ENCODE data around the gene CDH16.
"Not testable (repeated sequence)": the region's sequence is repeated elsewhere in the genome, so short reads cannot be mapped to it uniquely, and the experiment has no call there.

The CDH16 gene

GRCh38 chr16:66871840-66872239, 46.8 kb downstream of the CDH16 start:
- Mint-ChIP-seq H3K36me3 (no peaks in the 10 kb centered on the region), H3K27ac (no peak overlapping the region)

GRCh38 chr16:66871363-66871762, 47.3 kb downstream of the CDH16 start:
- Mint-ChIP-seq H3K4me1 (peaks cover 24% of the 10 kb centered on the region), H3K27me3 (peaks cover 12% of the 10 kb centered on the region)
- not testable (repeated sequence) for H3K36me3 Mint-ChIP-seq, H3K4me3 Mint-ChIP-seq, H3K27ac Mint-ChIP-seq, ATAC-seq, H3K9me3 Mint-ChIP-seq

More at GRCh38 chr16:66871840-66872239, 46.8 kb downstream of the CDH16 start:
- Mint-ChIP-seq H3K4me3 (no peak overlapping the region), H3K27me3 (peaks cover 12% of the 10 kb centered on the region), H3K9me3 (peaks cover 2% of the 10 kb centered on the region), H3K4me1 (peaks cover 24% of the 10 kb centered on the region)
- no peak for ATAC-seq

- no peaks in the 10 kb centered on the region for H3K36me3 Mint-ChIP-seq
- H3K27ac Mint-ChIP-seq: no peak overlapping the region
- H3K4me3 Mint-ChIP-seq: no peak overlapping the region
- peaks cover 24% of the 10 kb centered on the region for H3K4me1 Mint-ChIP-seq
- peaks cover 2% of the 10 kb centered on the region for H3K9me3 Mint-ChIP-seq
- no peak for ATAC-seq
- peaks cover 12% of the 10 kb centered on the region for H3K27me3 Mint-ChIP-seq
Measured at GRCh38 chr16:66869424-66869823, 49.3 kb downstream of the CDH16 start.

- Mint-ChIP-seq H3K9me3 (no peaks in the 10 kb centered on the region), H3K4me3 (no peak overlapping the region), H3K36me3 (no peaks in the 10 kb centered on the region), H3K27ac (no peak overlapping the region), H3K4me1 (peaks cover 7% of the 10 kb centered on the region), H3K27me3 (peaks cover 21% of the 10 kb centered on the region)
- no peak for ATAC-seq
Measured at GRCh38 chr16:66863707-66864106, 55.0 kb downstream of the CDH16 start.

DNA sequence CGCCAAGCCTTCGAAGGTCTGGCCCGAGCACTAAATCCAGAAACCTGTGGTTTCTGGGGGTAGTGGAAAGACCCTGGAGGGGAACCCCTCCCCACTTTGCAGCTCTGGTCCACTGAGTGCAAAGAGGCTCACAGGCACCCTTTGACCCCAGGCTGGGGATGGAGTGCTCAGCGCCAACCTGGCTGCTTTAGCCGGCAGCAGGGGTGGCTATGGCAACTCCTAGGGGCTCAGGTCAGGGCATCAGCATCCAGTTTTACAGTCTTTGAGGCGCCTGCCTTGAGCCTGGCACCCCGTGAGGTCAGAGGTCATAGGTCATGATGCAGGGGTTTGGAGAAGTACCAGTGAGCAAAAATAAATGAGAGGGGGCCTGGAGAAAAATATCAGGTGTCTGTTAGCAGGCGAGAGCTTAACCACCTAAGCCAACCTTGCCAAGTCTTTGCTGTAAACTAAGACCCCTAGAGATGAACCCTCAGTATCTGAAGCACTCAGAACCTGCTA, 56.6 kb downstream of the CDH16 start:
- Mint-ChIP-seq H3K4me1 (peaks cover 4% of the 10 kb centered on the region), H3K27me3 (peaks cover 9% of the 10 kb centered on the region), H3K9me3 (no peaks in the 10 kb centered on the region), H3K36me3 (no peaks in the 10 kb centered on the region), H3K27ac (no peak overlapping the region), H3K4me3 (no peak overlapping the region)
- no peak for ATAC-seq

GRCh38 chr16:66859397-66860068, 59.2 kb downstream of the CDH16 start:
- Mint-ChIP-seq H3K4me1 (peaks cover 6% of the 10 kb centered on the region), H3K9me3 (no peaks in the 10 kb centered on the region), H3K36me3 (no peaks in the 10 kb centered on the region), H3K4me3 (no peak overlapping the region), H3K27me3 (peaks cover 9% of the 10 kb centered on the region), H3K27ac (no peak overlapping the region)
- ATAC-seq: no peak

DNA sequence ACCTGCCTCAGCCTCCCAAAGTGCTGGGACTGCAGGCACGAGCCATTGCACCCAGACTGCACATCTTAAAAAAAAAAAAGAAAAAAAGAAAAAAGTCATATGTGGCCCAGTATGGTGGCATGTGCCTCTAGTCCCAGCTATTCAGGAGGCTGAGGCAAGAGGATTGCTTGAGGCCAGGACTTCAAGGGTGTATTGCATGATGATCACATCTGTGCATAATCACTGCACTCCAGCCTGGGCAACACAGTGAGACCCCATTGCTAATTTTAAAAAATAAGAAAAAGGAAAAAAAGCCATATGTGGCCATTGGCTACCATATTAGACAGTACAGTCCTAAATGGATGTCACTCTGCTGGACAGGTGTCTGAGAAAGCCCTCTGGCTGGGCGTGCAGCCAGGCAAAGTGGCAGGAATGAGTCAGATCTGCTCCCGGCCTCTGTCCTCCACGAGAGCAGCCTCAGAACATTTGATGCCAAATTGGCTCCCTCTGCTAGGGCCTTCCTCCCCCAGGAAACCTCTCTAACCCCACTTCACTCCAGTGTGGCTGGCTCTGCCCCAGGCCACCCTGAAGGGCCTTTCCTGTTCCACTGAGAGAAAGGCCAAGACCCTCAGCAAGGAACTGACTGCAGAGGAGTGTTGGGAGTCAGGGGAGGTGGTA, 59.8 kb downstream of the CDH16 start:
- H3K27ac Mint-ChIP-seq: no peak overlapping the region

More for the DNA sequence above, 59.8 kb downstream of the CDH16 start:
- peaks cover 6% of the 10 kb centered on the region for H3K4me1 Mint-ChIP-seq
- H3K9me3 Mint-ChIP-seq: no peaks in the 10 kb centered on the region
- no peaks in the 10 kb centered on the region for H3K36me3 Mint-ChIP-seq
- H3K27me3 Mint-ChIP-seq: peaks cover 9% of the 10 kb centered on the region
- no peak overlapping the region for H3K4me3 Mint-ChIP-seq
- no peak for ATAC-seq
